ENCODE measurements around the gene GUCY1A1. TPM values are rescaled to one million over a fixed set of nuclear protein-coding genes. Genes with fewer than 3 reads are reported as not detected.

Gene GUCY1A1, protein sequence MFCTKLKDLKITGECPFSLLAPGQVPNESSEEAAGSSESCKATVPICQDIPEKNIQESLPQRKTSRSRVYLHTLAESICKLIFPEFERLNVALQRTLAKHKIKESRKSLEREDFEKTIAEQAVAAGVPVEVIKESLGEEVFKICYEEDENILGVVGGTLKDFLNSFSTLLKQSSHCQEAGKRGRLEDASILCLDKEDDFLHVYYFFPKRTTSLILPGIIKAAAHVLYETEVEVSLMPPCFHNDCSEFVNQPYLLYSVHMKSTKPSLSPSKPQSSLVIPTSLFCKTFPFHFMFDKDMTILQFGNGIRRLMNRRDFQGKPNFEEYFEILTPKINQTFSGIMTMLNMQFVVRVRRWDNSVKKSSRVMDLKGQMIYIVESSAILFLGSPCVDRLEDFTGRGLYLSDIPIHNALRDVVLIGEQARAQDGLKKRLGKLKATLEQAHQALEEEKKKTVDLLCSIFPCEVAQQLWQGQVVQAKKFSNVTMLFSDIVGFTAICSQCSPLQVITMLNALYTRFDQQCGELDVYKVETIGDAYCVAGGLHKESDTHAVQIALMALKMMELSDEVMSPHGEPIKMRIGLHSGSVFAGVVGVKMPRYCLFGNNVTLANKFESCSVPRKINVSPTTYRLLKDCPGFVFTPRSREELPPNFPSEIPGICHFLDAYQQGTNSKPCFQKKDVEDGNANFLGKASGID
- total RNA-seq = 0.64 and 4.8 TPM in 2 replicates

DNA sequence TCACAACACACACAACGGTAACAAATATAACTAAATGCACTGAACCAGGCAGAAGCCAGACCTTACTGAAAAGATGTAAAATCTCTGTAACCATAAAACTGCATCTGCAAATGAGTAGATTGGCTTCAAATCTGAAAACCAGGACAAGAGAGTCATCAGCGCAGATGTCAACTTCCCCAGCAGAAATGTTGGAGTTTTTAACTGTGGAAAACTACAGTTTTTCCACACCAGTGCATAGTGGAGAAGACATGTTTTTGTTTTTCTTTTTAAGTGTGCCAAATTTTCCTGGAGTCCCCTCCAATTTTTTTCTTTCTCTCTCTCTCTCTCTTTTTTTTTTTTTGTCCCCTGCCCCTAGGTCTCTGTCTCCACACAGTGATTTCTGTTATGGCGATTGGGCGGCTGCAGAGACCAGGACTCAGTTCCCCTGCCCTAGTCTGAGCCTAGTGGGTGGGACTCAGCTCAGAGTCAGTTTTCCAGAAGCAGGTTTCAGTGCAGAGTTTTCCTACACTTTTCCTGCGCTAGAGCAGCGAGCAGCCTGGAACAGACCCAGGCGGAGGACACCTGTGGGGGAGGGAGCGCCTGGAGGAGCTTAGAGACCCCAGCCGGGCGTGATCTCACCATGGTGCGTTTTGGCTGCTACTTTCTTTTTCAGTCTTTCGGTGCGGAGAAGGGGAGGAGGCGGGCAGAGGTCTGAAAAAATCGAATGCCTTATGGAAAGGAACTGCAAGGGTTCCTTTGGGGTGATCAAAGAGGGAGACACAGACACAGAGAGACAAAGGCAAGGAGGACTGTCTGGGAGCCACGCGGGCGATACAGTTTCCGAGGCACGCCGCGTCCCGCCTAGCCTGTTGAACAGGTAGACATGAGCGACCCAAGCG lies at the start of gene GUCY1A1:
Gene GUCY1A1 (plus strand): TSS at position 505 of the 878 bp plus-strand sequence. CDS start 30,020 bp downstream, outside the sequence.

GRCh38 chr4:155758481-155759371 lies 92.1 kb downstream of the GUCY1A1 start, which contains the start of gene GUCY1B1:
TSS of gene GUCY1B1 (plus strand) at chr4:155759021. CDS start at chr4:155759141, 120 bp downstream.

Other genes starting within 250 kb of the GUCY1A1 start
- 1.4 and 1.5 TPM in 2 replicates for gene GUCY1B1, start 92.2 kb downstream of the GUCY1A1 start, total RNA-seq
- not detected in 2 replicates for gene ASIC5, start 199.4 kb downstream of the GUCY1A1 start, total RNA-seq
- gene TDO2, start 236.8 kb downstream of the GUCY1A1 start, total RNA-seq = under 0.01 TPM in 1 of 2 replicates, not detected in the other

Measured in tracheal epithelial cell (primary cell).